Measurements from ENCODE around the gene FNBP1.
"Not testable (repeated sequence)": the region's sequence is repeated elsewhere in the genome, so short reads cannot be mapped to it uniquely, and the experiment has no call there.

- TF ChIP-seq CTCF, POLR2A (IDR thresholded peaks at IDR 0.05): not testable (repeated sequence)
These were observed 36.0 kb downstream of the FNBP1 start for GRCh38 chr9:130006952-130007351.
